ENCODE data around the gene HOXB2.
A peak's percentile ranks its signal among the peaks of the same experiment; 100 is the strongest.

Gene HOXB2

DNA sequence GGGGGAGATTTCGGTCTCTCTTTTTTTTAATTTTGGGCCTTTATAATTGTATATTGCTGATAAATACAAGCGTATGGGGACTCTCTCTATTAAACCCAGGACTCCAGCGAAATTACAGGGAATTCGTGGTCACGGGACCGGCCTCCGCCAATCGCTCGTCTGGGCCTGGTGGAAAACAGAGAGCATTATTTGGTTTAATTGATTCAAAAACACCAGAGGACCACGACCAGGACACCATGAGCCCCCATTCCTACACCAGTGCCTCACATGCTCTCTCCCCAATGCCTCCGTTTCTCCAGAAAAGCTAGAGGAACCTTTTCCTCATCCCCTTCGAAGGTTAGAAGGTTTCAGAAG is at the start of gene HOXB2:
TSS of gene HOXB2 (minus strand) at position 88 of the 354 bp plus-strand sequence. CDS start 198 bp downstream, outside the sequence.
- FAIRE-seq (no peak), DNase-seq (ENCODE audit: low spot score) (no peak)

DNA sequence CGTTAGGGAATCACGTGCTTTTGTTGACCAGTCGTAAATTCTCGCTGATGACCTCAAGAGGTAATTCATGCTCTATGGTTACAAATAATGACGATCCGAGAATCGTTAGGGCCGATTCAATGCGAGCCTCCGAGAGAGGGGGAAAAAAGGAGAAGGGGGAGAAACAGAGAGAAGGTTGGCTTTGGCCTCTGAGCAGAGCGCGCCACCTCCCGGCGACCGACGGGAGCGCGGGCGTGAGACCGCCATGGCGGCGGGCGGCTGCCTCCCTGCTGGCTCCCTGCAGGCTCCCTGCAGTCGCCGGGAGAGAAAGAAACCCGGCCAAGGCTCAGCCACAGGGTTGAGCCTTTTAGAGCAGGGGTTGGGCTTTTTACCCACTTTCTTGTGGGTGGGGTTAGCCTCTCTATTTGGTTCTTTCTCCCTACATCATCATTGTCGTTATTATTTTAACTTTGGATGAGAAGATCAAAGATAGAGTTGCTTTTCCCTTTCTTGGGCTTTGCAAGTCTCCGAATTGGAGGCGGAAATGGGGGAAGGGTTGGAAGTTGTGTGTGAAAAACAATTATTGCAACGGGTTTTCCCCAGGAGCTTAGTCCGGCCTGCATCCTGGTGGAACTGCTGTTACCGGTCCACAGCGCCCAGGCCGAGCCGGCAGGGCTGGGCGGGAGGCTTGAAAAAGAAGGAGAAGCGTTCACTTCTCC is 49.1 kb upstream of the HOXB2 start:
- peak; percentile 82 for DNase-seq (ENCODE audit: low spot score)
- no peak for FAIRE-seq

DNA sequence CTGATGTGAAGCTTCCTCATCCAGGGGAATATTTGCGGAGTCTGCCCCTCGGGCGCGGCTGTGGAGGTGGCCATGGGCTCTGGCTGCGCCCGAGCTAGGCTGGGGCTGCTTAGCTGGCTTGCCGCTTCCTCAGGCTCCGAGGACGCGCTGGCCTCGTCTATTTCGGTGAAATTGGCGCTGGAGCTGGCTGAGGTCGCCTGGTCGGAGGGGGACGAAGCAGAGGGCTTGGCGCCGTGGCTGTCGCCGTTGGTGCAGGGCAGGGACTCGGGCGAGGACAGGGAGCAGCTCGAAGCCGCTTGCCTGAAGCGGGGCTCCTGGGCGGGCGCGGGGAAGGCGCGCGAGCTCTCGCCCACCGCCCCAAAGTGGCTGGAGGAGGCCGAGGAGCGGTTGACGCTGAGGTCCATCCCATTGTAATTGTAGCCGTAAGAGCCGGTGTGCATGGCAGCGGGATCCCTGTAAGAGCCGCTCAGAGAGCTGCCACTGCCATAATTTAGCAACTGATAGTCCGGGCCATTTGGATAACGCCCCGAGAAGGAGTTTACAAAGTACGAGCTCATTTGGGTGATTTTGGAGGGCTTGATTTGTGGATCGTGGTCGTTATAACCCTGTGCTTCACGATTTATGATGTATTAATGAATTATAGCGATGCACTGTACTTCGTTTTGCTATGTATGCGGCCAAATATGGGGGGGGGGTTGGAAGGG is 48.4 kb upstream of the HOXB2 start, which contains the start of gene HOXB5:
TSS of gene HOXB5 (minus strand) at position 654 of the 704 bp plus-strand sequence. CDS start at position 557, 97 bp downstream.
- no peak for FAIRE-seq
- DNase-seq (ENCODE audit: low spot score), result no peak

DNA sequence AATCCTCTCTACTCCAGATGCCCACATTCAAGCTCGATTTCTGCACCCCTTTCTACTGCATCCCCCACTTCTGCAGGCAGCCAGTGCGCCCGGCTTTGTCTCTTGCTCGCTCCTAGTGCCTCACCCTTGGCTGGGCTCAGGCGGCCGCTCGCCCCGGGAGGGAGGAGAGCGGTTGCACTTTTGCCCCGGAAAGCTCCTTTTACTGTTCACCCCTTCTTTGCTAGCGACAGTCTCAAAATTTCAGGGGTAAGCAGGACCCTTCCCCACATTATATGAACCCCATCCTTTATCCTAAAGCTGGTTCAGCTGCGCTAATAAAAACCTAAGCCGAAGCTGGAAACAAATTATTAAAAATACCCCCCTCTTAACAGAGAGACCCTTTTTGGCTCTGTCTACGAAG is 47.7 kb upstream of the HOXB2 start:
- DNase-seq (ENCODE audit: low spot score) (no peak), FAIRE-seq (no peak)

DNA sequence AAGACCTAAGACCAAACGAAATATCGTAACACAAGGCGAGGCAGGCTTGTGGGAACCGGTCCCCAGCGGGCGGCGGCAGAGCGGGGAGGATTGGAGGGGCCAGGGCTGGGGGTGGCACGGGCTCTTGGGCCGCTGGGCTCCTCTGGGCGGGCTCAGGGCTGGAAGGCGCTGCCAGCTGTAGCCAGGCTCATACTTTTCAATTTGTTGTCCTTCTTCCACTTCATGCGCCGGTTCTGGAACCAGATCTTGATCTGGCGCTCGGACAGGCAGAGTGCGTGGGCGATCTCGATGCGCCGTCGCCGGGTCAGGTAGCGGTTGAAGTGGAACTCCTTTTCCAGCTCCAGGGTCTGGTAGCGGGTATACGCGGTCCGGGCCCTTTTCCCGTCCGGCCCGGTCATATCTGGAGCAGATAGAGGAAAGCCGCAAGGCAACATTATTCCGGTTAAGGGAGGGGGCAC is 47.2 kb upstream of the HOXB2 start:
- FAIRE-seq, result no peak
- no peak for DNase-seq (ENCODE audit: low spot score)

DNA sequence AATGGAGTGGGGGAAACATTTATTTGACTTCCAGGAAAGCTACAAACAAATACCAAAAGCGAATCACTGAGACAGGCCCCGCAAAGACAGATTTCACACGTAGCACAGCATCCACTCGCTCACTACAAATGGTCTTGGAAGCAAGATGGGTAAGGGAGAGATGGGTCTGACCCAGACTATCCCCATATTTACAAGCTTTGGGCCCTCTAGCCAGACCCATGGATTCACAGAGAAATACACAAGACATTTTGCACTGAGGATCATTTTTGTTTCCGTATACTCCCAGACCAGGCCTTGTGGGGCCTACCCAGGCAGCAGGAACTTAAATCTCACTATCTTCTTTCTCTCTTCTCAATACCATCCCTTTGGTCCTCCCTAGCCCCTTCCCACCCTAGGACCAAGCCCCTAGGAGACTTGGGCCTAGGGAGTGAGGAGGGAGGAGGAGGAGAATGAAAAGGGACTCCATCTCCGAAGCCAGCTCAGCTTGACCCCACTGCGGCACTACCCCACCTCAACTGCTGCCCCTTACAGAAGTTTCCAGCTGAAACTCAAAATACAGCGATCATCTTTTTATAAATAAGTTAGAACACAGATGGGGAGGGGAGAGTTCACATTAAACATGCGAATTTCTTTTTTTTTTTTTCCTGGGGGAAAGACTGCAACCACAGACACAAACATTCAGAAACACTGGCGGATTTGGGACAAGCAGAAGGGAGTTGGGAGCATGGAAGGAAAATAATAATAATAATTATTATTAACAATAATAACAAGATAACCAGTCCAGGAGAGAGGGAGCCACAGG is 46.5 kb upstream of the HOXB2 start:
- no peak for DNase-seq (ENCODE audit: low spot score)
- FAIRE-seq, result no peak

DNA sequence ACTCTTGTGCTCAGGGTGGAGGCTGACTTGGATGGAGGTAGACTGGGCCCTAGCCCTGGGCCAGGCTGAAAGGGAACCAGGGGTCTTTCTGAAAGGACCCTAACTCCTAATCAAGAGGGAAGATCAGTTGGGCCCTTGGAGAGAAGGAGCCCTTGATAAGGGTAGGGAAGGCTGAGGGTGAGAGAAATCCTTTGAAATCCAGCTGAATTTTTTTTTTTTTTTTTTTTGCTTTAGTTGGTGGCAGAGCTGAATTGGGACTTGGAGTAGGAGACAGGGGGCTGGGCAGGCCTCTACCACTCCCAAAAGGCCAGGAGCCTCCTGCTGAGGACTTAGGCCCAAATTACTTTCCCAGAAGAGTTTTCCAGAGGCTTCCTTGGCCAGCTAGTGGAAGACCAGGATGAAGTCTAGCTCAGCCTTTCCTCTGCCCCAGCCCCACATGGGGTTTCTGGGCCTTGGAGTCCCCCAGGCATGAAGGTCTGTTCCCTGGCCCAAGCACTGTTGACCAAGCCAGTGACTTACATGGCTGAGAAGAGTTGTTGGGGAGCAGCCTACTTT is 45.8 kb upstream of the HOXB2 start:
- no peak for DNase-seq (ENCODE audit: low spot score)
- FAIRE-seq, result no peak

DNA sequence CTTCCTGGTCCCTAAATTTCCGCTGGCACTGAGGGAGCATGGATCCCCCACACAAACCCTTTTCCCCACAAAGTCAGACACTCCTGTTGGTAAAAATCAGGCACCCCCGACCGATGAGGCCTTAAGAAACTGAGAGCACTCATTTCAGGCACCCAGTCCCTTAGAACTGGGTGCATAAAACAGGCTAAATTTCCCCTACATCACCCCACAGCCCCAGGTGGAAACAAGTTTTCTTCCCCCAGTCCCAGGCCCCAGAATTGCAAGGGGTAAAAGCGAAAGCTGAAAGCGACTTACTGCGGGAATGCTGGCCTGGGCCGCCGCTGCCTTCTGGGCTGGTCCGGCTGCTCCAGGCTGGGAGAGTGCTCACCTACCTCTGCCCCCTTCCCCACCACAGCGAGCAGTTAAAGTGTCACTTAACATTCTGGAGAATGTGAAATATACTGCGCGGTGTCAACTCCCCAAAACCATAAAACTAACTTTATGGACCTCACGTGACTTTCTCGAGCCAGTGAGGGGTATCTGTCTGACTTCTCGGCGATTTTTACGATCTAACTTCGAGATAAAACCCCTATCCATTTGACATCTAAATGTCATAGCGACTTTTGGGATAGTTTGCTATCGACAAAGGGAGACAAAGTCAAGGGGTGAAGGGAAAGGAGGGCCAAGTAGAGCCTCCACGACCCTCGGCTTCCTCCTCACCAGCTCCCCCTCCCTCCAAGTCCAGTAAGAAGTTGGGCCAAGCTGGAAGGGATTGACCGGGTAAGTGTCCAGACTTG is 45.1 kb upstream of the HOXB2 start, which contains the start of gene HOXB3:
TSS of gene HOXB3 (minus strand) at position 411 of the 776 bp plus-strand sequence. CDS start 37,767 bp downstream, outside the sequence.
- no peak for DNase-seq (ENCODE audit: low spot score)
- FAIRE-seq, result peak; percentile 23

DNA sequence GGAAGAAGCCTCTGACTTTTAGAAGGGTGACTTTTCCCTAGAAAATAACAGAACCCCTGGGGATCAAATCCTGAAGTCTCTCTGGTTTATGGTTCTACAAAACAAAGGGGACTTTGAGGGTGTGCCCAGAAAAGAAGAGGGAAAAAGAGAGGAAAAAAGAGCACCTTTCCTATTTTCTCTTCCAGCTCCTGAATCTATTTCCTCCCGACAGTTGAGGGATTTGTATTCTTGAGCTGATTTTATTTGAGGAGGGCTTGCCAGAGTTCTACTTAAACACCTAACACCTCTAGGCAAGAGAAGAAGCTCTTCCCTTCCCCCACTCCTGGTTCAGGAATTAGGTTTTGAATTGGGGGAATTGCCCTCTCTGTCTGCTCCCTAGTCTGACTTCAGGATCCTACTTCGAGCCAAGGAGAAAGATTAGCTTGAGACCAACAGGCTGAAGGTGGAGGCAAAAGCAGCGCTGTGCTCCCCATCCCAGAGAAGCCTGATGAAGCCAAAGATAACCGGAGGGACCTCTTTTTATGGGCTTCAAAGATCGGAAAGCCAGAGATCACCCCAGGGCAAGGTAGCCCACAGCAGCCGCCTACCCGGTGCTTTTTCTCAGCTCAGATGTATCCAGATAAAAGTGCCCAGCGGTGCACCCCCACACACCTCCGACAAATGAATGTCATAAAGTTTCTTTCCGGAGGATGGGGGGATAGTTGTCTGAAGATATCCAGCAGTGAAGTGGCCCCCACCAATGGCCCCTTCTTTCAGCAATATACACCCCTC is 44.3 kb upstream of the HOXB2 start:
- FAIRE-seq, result no peak
- DNase-seq (ENCODE audit: low spot score), result no peak

DNA sequence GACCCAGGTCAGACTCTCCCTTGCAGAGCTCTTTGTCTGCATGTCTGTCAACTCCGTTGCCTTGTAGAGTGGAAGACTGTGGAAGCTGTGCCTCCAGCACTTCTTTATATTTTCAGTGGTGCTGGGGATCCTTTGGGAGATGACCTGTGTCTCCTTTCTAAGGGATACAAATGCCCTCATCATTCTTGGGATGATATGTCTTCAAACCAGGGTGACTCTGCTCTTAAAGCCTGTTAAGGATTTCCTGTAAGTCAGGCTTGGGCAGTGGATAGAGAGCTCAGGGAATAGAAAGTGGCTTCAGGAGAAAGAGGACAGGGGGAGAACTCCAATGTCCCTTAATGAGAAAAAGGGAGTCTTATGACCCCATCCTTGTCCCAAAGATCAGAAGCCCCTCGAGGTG is 43.6 kb upstream of the HOXB2 start:
- FAIRE-seq, result no peak
- no peak for DNase-seq (ENCODE audit: low spot score)

DNA sequence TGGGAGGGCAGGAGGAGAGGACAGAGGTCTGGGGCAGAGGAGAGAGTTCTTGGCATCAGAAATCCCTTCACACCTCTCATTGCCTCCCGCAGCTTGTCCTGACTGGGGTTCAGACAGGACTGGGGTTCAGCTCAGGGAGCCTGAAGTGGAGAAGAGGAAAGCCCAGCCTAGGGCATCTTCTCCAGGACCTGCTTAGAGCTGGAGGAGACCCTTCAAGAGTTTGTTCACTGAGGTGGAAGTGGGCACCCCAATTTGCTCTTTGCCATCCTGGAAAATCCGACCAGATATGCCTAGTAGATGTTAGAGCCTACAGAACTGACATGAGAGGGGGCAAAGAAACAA is 43.1 kb upstream of the HOXB2 start:
- no peak for FAIRE-seq
- no peak for DNase-seq (ENCODE audit: low spot score)

DNA sequence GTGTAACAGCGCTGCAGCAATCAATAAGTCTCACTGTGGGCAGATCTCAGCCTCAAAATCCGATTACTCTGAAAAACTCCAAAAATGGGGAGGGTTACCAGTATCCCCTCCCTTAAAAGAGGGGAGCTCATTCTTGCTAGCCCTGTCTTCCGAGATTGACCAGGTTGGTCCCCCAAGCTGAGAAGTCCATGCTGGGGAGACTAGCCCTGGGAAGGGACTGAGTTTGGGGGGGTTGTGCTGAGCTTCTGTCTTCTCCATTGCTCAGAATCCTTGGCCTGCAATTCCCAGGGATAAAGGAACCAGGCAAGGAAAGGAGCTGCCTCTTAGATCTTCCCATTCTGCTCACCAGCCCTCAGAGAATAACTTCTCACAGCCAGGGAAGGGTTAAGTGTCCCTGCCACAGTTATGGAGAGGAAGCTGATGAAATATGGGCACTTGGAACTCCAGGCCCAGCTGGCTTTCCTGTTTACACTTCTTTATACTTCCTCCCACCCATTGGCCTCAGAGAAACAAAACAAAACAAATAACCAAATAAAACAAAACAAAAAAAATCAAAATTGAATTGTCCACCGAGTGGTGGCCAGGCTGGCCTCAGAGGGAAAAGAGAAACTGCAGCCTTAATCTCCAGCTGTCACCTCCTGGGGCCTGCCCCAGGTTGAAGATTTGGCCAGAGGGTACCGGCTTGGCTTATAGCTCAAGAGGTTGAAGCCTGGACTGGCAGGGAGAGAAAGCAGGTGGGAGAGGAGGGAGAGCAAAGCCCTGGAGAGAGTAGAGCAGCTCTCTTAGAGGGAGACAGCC is 42.6 kb upstream of the HOXB2 start:
- FAIRE-seq, result no peak

DNA sequence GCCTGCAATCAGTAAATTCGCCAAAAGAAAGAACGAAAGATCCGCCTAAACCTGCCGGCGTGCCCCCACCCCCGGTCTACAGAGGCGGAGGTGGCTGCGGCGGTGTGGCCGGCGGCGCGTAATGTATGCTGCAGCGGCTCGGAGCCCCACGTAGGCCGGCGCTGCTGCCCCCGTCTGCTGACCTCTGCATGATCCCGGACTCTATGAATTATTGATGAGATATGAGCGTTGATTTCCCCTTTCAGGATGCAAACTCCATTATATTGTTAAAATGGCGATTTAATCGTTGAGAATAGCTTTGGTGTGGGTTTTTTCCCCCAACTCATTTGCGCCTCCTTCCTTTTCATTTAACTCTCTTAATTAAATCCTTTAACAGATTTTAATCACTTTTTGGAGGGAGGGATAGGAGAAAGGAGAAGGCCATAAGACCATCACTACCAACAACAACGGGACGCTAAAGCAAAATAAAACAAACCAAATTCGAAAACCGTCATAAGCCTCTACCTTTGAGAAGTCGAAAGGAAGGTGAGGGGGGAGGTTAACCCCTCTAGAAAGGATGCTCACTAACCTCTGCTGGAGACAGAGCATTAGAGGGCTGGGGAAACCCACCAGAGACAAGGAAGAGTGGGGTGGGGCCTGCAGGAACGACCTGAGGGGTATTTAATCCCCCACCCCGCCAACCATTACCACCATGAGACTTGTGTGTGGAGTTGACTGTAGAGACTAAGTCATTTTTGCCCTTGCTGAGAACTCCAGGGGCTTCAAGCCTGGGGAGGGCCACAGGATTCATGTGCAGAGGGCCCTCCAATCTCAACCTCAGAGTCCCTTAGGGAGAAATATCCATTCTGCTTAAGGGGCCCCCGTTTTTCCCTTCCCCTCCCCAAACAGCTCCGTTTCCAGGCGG is 41.7 kb upstream of the HOXB2 start:
- no peak for FAIRE-seq

More for the DNA sequence above, 42.6 kb upstream of the HOXB2 start:
- no peak for DNase-seq (ENCODE audit: low spot score)

DNA sequence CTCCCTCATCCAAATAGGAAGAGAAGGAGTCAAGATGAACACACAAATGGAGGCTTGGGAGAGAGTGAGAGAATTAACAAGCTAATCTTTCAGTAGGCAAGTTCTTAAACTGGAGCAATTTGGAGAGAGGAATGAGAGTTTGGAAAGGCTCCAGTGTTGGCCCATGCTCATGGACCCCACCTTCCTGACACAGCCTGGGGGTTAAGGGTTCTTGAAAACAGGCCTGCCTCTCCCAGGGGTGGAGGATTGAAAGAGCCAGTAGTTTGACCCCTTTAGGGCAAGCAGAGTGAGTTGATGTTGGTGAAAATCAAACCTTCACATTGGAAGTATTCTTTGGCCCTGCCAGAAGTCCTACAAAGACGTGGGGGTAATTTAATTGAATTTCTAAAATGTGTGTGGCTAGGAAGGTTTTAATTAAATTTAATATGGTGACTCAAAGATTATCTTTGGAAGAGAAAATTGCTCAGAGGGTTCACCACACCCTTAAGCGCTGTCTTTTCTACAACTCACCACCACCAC is 39.4 kb upstream of the HOXB2 start:
- DNase-seq (ENCODE audit: low spot score) (no peak), FAIRE-seq (no peak)

More for the DNA sequence above, 41.7 kb upstream of the HOXB2 start:
- DNase-seq (ENCODE audit: low spot score), result no peak

DNA sequence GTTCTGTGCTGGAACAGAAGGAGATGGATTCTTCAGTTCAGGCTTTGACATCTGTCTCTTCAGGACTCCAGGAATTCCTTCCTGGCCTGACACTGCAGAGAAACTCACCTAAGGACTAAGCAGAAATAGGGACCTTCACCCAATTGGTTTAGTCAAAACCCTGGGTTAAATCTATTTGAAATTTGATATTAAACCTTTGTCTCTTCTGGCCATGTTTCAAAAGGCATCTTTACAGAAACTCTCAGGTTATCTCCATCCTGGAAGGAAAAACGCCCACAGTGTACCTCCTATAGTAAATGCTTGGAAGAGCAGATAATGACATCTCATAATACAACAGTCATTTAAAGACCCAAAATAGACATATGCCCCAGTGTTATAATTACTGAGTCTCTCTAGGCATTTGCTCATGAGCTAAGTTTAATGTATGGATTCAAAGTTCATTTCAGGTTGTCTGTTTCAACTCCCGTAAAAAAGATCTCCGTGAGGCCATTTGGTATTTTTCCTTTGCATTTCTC is 38.9 kb upstream of the HOXB2 start:
- no peak for FAIRE-seq
- no peak for DNase-seq (ENCODE audit: low spot score)

DNA sequence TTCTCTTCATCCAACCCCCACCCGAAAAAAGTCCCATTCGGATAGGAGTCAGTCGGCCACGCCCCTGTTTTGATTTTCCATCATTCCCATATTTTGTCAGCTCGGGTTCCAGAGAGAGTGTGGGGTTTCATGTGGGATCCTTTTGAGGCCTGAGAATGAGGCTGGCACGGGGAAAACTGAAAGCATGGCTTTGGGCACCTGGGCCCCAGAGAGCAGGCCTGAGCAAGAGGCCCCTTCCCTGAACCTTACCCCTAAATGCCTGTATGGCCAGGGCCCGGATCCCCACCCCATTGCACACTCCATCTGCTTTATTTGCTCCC is 37.8 kb upstream of the HOXB2 start:
- FAIRE-seq (no peak), DNase-seq (ENCODE audit: low spot score) (no peak)

DNA sequence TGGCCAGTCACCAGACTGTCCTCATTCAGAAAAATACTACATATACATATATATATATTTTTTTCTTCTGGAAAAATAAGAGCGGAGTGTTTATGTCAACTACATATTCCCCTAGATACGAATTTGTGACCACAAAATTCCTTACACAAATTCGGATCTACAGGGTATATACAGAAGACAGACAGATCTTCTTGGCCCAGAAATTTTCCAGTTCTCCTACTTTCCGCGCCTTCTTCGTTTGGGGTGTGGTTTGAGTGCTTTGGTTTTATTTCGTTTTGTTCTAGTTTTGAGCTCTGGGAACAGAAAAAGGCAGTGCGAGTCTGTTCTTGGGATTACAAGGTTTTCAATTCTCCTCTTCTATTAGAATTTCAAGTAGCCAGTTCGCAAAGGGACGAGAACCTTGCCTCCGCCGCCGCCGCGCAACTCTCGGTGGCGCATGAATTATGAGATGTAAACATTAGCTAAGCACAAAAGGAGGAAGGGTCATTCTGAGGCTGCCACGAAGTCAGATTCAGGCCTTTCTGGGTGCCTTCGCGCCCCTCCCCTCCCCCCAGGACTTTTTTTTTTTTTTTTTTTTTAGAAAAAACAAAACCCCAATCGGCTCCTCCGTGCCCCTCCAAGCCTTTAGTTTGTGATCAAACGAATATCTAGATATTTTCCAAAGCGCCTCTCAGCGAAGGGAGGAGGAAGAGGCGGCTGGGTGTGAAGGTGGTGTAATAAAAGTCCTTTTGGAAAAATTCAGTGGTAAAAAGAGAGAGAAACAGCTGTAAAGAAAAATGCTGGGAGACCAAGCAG is 35.0 kb upstream of the HOXB2 start:
- DNase-seq (ENCODE audit: low spot score) (no peak), FAIRE-seq (no peak)

Measured in urothelium cell line (cell line).